HL-60 (cell line): Measurements from ENCODE around the gene CDYL2.

ENCODE experiments used
- GABPA ChIP-seq: IDR thresholded peaks from 2 replicates; pipeline ENCODE4 v1.6.1; 2012; ENCODE audit warnings: low read depth
- POLR2AphosphoS5 ChIP-seq: IDR thresholded peaks from 2 replicates; pipeline ENCODE4 v1.6.1; 2012; ENCODE audit warnings: low read depth
- TF ChIP-seq, protein P1 (sequence below): IDR thresholded peaks from one replicate; pipeline ENCODE4 v1.5.1; 2011; ENCODE audit warnings: low read length, control low read depth, inconsistent platforms; ENCODE audit not compliant: insufficient read depth
- TF ChIP-seq, protein P2 (sequence below): IDR thresholded peaks from 2 replicates; pipeline ENCODE4 v1.6.1; 2012; ENCODE audit warnings: low read depth; ENCODE audit not compliant: insufficient replicate concordance

DNA sequence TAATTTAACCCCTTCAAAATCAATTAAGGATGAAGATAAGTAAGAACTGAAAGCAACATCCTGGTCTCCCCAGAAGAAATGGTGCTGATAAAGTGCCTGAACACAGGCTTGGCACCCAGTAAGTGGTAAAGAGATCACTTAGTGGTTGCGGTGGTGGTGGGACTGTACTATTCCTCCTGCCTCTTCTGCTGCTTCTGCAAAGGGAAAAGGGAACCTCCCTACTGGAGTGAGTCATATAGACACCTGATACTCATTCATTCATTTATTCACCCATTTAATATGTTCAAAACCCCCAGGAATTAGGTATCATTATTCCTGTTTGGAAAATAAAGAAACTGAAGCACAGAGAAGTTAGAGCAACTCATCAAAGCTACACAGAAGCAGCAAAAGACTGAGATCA is 60.6 kb downstream of the CDYL2 start:
- TF ChIP-seq POLR2AphosphoS5 (no peak), GABPA (no peak)
- TF ChIP-seq, protein P1, sequence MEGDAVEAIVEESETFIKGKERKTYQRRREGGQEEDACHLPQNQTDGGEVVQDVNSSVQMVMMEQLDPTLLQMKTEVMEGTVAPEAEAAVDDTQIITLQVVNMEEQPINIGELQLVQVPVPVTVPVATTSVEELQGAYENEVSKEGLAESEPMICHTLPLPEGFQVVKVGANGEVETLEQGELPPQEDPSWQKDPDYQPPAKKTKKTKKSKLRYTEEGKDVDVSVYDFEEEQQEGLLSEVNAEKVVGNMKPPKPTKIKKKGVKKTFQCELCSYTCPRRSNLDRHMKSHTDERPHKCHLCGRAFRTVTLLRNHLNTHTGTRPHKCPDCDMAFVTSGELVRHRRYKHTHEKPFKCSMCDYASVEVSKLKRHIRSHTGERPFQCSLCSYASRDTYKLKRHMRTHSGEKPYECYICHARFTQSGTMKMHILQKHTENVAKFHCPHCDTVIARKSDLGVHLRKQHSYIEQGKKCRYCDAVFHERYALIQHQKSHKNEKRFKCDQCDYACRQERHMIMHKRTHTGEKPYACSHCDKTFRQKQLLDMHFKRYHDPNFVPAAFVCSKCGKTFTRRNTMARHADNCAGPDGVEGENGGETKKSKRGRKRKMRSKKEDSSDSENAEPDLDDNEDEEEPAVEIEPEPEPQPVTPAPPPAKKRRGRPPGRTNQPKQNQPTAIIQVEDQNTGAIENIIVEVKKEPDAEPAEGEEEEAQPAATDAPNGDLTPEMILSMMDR, result no peak
- TF ChIP-seq, protein P2, sequence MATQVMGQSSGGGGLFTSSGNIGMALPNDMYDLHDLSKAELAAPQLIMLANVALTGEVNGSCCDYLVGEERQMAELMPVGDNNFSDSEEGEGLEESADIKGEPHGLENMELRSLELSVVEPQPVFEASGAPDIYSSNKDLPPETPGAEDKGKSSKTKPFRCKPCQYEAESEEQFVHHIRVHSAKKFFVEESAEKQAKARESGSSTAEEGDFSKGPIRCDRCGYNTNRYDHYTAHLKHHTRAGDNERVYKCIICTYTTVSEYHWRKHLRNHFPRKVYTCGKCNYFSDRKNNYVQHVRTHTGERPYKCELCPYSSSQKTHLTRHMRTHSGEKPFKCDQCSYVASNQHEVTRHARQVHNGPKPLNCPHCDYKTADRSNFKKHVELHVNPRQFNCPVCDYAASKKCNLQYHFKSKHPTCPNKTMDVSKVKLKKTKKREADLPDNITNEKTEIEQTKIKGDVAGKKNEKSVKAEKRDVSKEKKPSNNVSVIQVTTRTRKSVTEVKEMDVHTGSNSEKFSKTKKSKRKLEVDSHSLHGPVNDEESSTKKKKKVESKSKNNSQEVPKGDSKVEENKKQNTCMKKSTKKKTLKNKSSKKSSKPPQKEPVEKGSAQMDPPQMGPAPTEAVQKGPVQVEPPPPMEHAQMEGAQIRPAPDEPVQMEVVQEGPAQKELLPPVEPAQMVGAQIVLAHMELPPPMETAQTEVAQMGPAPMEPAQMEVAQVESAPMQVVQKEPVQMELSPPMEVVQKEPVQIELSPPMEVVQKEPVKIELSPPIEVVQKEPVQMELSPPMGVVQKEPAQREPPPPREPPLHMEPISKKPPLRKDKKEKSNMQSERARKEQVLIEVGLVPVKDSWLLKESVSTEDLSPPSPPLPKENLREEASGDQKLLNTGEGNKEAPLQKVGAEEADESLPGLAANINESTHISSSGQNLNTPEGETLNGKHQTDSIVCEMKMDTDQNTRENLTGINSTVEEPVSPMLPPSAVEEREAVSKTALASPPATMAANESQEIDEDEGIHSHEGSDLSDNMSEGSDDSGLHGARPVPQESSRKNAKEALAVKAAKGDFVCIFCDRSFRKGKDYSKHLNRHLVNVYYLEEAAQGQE, result no peak
